HG03196 (cell line): Measurements from ENCODE around the gene SLC25A21.
"Not testable (repeated sequence)": the region's sequence is repeated elsewhere in the genome, so short reads cannot be mapped to it uniquely, and the experiment has no call there.

Source experiments
- ATAC-seq: cut with Tn5 transposase; IDR thresholded peaks from one replicate; pipeline ENCODE4 v1.9.1; 2021; ENCODE audit not compliant: unreplicated experiment

Gene SLC25A21

DNA sequence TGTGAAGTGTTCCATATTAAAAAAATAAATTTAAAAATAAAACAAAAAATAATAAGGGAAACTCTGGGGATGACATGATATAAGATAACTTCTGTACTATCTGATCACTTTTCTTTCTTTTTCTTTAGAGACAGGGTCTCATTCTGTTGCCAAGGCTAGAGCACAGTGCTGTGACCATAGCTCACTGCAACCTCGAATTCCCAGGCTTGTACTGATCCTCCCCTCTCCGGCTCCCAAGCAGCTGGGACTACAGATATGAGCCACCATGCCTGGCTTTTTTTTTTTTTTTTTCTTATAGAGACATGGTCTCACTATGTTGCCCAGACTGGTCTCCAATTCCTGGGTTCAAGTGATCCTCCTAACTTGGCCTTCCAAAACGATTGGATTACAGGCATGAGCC is 14.9 kb upstream of the SLC25A21 start:
- no peak for ATAC-seq

DNA sequence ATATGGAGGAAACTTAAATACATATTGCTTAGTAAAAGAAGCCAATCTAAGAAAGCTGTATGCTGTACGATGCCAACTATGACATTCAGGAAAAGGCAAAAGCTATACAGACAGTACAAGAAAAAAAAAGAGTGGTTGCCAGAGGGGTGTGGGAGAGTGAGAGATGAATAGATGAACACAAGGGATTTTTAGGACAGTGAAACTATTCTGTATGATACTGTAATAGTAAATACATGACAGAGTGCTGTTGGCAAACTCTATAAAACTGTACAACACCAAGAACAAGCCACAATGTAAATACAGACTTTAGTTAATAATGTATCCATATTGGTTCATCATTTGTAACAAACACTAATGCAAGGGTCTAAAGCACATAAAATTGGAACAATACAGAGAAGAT is 14.5 kb upstream of the SLC25A21 start:
- ATAC-seq, result no peak

DNA sequence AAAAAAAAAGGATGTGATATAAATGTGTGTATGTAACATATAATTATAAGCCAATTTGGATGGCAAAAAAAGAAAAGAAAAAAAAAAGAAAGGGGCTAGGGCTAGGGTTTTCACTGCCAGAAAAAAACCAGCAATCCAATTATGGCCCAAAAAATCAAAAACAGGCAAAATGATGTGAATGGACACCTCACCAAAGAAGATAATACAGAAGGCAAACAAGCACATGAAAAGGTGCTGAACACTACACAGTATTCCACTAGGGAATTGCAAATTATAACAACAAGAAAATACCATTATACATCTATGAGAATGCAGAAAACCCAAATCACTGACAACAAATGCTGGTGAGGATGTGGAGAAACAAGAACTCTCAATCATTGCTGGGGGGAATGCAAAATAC is 13.3 kb upstream of the SLC25A21 start:
- ATAC-seq, result no peak

DNA sequence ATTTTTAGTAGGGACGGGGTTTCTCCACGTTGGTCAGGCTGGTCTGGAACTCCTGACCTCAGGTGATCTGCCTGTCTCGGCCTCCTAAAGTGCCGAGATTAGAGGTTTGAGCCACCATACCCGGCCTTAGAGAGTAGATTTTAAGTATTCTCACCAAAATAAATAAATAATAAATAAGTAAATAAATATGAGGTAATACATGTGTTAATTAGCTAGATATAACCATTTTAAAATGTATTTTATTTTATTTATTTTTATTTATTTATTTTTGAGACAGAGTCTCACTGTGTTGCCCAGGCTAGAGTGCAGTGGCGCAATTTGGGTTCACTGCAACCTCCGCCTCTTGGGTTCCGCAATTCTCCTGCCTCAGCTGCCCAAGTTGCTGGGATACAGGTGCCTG is 12.1 kb upstream of the SLC25A21 start:
- not testable (repeated sequence) for ATAC-seq

DNA sequence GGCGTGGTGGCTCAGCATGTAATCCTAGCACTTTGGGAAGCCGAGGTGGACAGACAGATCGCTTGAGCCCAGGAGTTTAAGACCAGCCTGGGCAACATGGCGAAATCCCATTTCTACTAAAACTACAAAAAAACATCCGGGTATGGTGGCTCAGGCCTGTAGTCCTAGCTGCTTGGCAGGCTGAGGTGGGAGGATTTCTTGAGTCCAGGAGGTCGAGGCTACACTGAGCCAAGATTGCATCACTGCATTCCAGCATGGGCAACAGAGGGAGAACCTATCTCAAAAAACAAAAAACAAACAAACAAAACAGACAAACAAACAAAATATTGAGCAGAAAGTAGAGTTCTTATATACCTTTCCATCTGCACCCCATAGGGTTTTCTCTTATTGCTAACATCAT is 9.0 kb upstream of the SLC25A21 start:
- no peak for ATAC-seq

DNA sequence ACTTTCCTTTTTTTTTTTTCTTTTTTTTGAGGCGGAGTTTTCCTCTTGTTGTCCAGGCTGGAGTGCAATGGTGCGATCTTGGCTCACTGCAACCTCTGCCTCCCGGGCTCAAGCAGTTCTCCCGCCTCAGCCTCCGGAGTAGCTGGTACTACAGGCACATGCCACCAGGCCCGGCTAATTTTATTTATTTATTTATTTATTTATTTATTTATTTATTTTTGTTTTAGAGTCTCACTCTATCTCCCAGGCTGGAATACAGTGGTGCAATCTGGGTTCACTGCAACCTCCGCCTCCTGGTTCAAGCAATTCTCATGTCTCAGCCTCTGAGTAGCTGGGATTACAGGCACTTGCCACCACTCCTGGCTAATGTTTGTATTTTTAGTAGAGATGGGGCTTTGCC is 8.5 kb upstream of the SLC25A21 start:
- not testable (repeated sequence) for ATAC-seq

DNA sequence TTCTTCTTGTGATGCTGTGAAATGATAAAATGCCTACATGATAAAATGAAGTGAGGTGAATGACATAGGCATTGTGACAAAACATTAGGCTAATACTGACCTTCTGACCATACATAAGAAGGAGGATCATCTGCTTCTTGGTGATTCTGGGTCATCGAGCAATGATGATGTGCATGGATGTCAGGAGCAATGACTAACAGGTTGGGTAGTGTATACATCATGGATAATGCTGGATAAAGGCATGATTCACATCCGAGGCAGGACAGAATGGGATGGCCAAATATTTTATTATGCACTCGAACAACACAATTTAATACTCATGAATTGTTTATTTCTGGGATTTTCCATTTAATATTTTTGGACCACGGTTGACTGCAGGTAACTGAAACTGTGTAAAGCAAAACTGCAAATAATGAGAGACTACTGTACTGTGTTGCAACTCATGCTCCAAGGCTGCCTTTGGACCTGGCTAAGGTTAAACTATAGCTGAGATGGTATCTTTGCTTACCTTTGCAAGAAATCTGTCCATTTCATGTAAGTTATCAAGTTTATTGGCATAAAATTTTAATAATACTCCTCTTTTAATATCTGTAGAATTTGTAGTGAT is 7.6 kb upstream of the SLC25A21 start:
- no peak for ATAC-seq

DNA sequence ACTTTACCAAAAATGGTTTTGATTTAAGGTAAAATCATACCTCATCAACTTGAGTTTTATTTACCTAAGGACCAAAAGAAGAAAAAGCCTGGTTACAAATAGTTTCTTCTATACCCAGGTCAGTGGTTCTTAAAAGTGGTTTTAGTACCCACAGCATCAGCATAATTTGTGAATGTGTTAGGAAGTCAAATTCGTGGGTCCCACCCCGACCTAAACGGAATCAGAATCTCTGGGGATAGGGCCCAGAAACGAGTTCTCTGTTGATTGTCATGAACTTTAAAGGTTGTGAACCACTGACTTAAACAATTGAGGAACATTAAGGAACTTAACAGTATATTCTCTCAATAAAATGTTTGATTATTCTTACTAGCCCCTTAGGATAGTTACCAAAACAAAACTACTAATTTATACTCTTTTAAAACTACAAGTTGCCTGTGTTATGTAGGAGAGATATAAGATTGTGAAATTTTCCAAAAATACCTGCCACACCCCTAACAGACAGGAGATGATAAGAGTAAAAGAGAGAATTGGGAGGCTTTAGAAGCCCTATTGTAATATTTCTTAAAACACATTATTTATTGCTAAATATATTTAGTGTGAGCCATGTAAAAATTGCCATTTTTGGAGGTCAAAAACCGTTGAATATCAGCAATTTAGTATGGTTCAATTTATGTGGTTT is 669 bp upstream of the SLC25A21 start:
- ATAC-seq, result no peak

DNA sequence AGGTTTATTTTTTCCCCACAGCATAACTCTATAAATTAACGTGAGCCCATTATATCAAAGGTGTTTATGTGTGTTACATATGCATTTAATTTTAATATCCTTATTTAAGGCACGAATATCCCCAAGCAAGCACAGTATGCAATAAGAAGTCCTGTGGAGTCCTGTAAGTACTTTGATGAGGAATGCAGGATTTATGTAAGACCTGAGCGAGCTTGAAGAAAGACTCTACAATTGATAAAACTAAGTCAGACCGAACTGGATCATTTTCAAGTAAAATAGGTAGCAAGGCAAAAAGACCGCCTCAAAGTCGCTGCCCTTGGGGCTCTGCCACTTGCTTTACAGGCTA is 755 bp downstream of the SLC25A21 start:
- ATAC-seq, result no peak

DNA sequence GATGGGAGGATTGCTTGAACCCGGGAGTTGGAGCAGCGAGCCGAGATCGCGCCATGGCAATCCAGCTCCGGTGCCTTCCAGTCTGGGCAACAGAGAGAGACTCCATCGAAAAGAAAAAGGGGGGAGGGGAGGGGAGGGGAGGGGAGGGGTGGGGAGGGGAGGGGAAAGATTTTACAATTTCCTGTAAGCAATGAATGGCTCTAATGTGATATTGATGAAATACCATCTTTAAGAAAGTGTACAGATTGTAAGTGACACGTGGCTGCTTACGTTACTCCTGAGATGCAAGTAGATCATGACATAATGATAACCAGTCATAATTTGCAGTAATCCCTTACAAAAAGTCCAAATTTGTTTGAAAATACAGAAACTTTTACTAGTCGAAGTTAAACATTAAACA is 1.4 kb downstream of the SLC25A21 start:
- ATAC-seq, result no peak

DNA sequence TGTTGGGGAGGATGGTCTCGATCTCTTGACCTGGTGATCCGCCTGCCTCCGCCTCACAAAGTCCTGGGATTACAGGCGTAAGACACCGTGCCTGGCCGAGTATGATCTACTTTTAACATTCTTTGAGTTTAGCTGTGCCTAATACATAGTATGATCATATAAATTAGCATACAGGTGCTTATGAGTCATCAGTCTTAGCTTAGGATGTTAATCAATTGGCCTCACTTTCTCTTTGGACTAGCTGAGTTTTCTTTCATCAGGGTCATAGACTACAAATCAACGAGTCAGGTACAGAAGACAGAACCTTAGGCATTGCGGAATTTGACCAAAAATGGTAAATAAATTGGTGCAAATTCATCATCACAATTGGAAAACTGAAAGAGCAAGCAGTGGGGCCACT is 2.2 kb downstream of the SLC25A21 start:
- ATAC-seq, result no peak

DNA sequence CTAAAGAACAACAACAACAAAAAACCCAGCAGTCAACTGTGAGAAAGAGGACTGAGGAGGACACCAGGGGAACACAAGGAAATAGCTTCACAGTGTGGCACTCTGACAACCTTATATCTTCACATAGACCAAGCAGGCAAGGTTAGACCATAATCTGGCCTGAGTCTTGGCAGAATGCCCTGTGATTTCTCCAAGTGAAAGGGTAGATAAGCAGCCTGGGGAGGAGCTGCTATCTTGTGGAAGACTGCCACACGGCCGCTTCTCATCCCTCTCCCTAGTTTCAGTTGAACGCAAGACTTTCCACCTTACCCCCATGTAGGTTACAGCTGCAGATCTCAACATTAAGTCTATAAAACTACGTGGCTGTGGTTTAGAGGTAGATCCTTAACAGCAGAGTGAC is 3.7 kb downstream of the SLC25A21 start:
- ATAC-seq, result no peak

DNA sequence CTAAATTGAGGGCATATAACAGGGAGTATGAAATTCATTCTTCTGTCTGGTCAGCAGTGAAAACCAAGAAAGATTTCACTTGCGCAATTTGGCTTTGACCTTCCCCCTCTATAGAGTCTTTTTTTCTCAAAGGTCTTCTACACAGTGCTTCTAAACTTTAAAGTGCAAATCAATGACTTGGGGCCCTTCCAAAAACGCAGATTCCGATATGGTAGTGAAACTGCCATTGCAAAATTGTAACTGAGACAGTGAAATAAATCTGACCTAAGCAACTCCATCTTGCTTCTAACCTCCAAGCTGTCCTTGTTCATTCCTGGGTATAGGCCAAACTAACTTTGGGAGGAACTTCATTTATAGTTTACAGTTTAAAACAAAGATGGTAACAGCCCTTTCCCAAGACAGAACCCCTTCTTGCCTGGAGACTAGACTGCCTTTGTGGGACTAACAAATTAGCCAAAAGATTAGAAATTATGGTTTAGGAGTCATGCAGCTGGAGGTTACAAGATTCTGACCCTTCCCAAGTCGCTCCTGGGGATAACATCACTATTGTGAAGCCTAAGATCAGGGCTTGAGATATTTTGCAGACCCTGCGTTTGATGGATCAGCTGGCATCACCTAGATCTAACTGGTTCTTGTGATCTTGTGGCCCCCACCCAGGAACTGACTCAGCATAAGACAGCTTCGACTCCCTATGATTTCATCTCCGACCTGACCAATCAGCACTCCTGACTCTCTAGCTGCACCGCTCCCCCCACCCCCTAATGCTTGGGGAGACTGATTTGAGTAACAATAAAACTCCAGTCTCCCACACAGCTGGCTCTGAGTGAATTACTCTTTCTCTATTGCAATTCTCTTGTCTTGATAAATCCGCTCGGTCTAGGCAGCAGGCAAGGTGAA is 5.0 kb downstream of the SLC25A21 start:
- no peak for ATAC-seq

DNA sequence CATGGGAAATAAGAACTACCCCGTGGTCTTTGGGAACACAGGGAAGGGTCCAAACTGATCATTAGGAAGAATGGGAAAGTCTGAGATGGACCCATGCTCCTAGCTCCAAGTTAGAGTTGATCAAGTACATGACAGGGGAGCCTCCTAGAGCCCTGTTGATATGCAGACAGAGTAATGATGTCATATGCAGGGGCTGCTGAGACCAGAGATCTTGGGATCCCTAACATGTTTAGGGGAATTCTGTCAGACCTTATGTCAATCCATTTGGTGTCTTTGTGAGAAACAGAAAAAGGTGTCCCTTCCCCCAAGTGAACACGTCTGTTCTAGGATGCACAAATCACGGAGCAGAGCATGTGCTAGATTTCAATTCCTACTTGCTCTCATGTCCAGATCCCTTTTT is 6.6 kb downstream of the SLC25A21 start:
- ATAC-seq, result no peak

DNA sequence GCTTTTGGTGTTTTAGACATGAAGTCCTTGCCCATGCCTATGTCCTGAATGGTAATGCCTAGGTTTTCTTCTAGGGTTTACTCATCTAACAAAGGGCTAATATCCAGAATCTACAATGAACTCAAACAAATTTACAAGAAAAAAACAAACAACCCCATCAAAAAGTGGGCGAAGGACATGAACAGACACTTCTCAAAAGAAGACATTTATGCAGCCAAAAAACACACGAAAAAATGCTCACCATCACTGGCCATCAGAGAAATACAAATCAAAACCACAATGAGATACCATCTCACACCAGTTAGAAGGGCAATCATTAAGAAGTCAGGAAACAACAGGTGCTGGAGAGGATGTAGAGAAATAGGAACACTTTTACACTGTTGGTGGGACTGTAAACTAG is 10.1 kb downstream of the SLC25A21 start:
- not testable (repeated sequence) for ATAC-seq

DNA sequence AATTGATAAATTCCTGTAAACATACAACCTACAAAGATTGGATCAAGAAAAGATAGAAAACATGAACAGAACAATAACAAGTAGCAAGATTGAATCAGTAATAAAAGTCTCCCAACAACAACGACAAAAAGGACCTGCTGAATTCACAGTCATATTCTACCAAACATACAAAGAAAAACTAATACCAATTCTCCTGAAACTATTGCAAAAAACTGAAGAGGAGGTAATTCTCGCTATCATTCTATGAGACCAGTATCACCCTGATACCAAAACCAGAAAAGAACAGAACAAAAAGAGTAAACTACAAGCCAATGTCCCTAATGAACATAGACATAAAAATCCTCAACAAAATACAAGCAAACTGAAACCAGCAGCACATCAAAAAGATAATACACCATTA is 14.4 kb downstream of the SLC25A21 start:
- no peak for ATAC-seq

DNA sequence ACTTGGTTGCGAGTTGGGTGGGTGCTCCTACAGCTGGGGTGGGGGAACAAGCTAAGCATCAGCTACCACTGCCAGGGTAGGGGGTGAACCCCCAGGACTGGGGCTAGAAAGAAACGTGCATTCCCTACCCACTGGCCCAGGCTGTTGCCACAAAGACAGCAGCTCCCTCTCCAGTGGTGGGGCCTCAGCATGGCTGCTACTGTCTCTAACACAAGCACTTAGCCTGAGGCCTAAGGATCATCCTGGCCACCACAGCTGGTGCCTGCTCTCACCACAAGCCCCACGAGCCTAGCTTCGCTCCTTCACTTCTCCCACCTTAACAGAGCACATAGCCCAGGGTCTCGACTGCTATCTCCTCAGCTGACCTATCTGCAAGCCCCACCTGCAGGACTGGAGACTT is 18.9 kb downstream of the SLC25A21 start:
- no peak for ATAC-seq

DNA sequence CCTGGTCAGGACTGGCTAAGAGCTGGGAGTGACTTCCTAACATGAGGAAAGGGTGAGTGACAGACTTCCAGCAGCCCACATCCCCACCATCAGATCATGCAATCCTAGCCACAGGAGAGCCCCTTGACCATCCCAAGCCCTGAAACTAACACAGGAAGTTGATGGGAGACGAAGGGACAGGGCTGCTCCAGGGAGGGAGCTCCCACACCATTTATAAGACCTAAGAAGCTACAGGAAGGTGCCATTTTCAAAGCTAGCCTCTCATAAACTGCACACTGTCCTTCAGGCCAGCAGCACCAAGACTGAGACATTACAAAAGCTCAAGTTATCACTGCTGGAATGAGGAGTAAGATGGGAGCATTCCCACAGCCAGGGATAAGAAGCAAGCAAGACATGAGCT is 19.4 kb downstream of the SLC25A21 start:
- no peak for ATAC-seq

DNA sequence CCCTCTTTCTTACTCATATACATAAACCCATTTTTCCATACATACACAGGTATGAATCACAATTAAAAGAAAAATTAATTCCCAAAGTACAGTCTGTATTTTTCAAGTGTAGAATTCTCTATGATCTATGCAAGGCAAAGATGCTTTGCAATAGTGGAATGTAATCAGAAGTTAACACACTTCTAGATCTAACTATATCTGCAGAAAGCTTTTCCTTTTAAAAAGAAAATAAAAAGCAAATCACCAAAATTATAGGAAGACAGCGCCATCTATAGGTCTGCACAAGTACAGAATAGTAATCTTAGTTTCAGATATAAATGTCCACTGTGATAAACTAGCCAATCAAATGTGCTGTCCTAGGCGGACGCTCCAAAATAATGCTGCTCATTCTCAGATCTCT is 22.0 kb downstream of the SLC25A21 start:
- ATAC-seq, result no peak

DNA sequence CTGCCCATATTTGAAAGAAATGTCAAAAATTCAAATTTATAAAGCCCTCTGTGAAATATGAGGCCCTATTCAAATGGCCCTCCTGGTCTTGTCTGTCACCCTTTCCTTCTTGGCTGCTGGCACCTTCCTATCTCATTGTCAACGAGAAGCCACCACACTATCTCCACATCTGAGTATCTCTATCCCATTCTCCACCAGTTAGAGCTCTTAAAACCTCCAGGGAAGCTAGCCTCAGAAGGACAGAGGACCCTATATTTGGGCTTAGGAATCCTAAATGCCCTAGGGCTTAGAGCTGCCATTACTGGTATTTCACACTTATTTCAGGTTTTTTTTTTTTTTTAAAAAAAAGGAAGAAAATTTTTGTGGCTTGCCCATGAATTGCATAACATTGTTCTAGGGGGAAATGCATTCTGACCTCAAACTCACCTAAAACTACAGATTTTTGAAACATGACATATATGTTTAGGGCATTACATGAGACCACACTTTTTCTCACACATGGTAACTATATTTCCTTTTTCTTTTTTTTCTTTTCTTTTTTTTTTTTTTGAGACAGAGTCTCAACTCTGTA is 25.0 kb downstream of the SLC25A21 start:
- ATAC-seq, result no peak

DNA sequence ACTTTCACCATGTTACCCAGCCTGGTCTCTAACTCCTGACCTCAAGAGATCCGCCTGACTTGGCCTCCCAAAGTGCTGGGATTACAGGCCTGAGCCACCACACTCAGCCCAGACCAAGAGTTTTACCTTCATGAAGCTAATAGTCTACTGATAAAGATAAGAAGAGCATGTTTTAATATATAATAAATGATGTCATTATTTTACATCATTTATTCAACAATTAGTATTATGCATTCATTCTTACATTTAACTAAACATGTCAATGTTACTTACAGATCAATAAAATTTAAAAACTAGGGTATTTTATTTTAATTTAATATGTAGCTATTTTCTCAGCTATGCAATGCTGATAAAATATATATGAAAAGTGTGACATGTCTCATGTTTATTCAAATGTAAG is 26.0 kb downstream of the SLC25A21 start:
- not testable (repeated sequence) for ATAC-seq

DNA sequence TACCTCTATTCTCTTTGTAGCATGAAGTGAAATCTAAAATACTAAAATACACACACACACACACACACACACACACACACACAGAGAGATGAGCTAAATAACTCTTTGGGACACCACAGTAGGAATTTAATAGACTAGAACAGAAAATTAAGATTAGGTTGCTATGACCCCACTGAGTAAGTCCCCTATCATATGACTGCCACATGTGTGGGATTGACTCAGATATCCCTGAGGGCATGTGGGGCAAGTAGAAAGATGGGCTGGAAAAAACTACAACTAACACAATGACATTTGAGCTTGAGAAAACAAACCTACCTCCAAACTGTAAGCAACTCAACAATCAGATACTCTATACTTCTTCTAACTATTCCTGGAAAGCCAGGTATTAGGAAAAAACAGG is 27.0 kb downstream of the SLC25A21 start:
- ATAC-seq, result no peak
